ENCODE measurements around the gene BLOC1S4.
"Not testable (repeated sequence)": the region's sequence is repeated elsewhere in the genome, so short reads cannot be mapped to it uniquely, and the experiment has no call there.

Gene BLOC1S4

DNA sequence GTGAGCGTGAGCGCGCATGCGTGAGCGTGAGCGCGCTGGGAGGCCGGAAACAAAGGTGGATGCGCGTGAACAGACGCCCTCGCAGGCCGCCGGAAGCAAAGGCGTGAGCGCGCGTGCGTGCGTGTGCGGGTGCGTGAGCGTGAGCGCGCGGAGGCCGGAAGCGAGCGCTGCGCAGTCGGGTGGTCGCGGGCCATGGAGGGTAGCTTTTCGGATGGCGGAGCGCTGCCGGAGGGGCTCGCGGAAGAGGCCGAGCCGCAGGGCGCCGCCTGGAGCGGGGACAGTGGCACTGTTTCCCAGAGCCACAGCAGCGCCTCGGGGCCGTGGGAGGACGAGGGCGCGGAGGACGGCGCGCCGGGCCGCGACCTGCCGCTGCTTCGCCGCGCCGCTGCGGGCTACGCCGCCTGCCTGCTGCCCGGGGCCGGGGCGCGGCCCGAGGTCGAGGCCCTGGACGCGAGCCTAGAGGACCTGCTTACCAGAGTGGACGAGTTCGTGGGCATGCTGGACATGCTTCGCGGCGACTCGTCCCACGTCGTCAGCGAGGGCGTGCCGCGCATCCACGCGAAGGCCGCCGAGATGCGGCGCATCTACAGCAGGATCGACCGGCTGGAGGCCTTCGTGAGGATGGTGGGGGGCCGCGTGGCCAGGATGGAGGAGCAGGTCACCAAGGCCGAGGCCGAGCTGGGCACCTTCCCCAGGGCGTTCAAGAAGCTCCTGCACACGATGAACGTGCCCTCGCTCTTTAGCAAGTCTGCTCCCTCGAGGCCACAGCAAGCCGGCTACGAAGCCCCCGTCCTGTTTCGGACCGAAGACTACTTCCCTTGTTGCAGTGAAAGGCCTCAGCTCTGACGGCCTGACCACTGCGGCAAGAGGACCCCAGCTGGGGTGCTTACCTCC lies at the start of gene BLOC1S4:
TSS of gene BLOC1S4 (plus strand) at position 157 of the 894 bp plus-strand sequence. CDS start at position 193, 36 bp downstream.
- FAIRE-seq: peak; percentile 41

- FAIRE-seq: no peak
Observed at GRCh38 chr4:6668391-6668790, 47.6 kb upstream of the BLOC1S4 start.

DNA sequence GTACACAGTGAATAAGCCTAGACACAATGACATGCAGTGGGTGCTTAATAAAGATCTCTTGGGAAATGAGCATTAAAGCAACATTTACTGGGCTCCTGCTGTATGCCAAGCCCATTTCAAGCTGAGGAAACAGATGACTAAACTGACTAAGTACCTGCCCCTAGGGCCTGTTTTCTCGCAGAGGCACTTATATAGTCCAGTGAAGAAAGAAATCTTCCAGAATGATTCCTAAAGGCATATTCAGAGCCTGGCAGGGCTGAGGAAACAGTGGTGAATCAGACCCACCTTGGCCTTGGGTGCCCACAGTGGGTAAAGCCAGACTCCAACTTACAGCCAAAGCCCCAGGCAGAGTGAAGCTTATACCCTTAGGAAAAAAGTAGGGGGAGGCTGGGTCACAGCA lies 44.3 kb upstream of the BLOC1S4 start:
- FAIRE-seq: no peak

DNA sequence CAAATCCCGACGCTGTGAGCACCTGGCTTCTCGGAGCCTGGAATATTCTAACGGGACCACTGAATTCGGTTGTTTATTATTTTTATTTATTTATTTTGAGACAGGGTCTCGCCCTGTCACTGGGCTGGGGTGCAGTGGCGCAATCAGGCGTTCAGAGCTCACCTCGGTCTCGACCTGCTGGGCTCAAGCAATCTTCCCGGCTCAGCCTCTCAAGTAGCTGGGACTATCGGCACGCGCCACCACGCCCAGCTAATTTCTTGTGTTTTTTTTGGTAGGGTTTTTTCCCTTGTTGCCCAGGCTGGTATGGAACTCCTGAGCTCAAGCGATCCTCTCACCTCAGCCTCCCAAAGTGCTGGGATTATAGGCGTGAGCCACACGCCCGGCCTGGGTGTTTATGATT lies 43.8 kb upstream of the BLOC1S4 start:
- FAIRE-seq: no peak

GRCh38 chr4:6672541-6673190 lies 43.3 kb upstream of the BLOC1S4 start:
- not testable (repeated sequence) for FAIRE-seq

DNA sequence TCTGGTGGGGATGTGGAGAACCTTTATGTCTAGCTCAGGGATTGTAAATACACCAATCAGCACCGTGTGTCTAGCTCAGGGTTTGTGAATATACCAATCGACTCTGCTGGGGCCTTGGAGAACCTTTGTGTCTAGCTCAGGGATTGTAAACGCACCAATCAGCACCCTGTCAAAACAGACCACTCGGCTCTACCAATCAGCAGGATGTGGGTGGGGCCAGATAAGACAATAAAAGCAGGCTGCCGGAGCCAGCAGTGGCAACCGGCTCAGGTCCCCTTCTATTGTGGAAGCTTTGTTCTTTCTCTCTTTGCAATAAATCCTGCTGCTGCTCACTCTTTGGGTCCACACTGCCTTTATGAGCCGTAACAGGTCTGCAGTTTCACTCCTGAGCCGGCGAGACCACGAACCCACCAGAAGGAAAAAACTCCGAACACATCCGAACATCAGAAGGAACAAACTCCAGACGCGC lies 42.7 kb upstream of the BLOC1S4 start:
- not testable (repeated sequence) for FAIRE-seq

DNA sequence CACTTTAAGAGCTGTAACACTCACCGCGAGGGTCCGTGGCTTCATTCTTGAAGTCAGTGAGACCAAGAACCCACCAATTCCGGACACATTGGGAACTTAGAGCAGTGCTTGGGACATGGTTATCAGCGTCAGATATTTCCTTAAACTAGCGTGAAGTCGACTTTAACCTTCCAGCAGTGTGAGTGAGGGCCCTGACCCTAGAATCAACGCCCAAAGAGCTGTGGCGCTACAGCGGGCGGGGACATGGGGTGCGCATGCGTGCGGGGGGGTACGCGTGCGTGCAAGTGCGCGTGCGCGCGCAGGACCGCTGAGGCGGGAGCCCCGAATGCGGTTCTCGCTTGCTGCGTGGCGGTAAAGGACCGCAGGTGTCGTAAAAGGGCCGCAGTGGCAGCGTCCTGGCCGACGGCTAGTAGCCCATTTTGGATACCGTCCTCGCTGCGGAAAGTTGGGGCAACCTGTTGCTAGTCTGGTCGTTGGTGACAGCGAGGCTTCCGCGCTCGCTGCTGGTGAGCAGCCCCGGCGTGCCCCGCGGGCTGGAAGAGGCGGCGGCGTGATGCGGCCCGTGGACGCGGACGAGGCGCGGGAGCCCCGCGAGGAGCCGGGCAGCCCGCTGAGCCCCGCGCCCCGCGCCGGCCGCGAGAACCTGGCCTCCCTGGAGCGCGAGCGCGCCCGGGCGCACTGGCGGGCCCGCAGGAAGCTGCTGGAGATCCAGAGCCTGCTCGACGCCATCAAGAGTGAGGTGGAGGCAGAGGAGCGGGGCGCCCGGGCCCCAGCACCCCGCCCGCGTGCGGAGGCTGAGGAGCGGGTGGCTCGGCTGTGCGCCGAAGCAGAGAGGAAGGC lies 42.1 kb upstream of the BLOC1S4 start:
- FAIRE-seq: peak; percentile 29

GRCh38 chr4:6674500-6675149 lies 41.3 kb upstream of the BLOC1S4 start:
- no peak for FAIRE-seq

- FAIRE-seq: no peak
Observed at GRCh38 chr4:6676722-6677558, 39.0 kb upstream of the BLOC1S4 start.

DNA sequence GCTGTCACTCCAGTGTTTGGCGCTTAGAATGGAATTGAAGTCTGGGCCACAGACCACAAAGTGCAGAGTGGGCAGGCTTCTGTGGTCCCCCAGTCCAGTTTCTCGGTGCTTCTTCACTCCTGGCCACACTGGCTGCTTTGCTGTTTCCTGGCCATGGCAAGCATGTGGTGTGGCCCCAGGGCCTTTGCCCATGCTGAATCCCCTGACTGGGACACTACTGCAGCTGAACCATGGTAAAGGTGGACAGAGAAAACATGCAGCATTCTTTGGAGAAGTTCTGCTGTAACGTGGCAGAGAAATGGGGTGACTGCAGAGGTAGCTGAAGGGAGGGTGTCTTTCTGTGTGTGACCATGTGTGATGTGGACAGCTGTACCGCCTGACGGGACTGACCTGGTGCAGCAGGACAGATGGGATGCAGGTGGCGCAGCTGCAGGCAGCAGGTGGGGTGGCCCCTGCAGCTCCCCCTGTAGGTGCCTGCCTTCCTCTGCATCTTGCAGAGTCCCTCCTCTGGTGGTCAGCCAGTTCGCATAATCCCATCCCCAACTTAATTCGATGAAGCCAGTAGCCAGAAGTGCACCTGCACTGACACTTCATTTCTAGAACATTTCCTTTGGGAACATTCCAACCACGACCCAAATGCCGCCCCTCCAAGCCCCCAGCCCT lies 35.5 kb upstream of the BLOC1S4 start:
- FAIRE-seq: no peak

DNA sequence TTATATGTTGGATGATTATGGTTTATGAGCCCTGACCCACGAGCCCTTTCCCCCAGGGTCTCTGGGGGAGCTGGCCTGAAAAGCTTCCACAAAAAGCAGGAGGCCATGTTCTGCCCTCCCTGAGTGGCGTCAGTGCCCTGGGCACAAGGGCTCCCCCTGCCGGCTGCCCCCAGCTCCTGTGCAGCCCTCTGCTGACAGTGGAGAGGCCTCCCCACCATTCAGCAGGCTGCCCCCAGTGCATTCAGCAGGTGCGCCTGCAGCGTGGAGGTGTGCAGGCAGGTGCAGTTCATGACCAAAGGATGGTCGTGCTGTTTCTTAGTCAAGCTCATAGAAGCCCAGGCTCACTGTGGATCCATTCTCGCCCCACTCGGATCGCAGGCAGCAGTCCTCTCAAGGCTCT lies 34.8 kb upstream of the BLOC1S4 start:
- no peak for FAIRE-seq

DNA sequence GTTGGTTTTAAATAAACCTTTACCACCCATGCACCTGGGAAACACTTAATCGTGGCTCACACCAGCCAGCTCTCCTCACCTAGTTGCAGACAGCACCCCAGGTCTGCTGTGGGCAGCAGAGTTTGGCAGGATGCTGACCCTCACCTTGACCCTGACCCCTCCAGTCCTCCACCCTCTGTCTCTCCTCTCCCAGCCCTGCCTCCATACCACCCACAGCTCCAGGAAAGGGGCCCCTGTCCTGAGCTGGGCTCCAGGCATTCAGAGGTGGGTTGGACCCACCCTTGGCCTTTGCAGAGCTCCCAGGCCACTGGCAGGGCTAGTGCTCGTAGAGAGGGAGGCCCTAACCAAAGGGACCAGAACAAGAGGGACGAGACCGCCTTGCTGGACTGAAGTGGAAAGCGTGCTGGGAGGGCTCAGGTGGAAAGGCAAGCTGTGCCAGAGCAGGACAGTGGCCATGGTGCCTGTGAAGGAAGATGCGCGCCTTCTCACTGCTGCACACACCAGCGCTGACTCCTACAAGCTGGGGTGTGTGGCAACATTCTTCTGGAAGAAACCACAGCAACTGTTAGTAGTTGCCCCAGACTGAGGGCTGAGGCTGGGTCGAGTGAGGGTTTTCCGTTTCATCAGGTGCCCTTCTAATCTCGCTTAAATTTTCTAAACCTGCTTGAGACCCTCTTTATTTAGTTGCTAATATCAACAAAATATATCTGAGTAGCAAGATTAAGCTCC lies 32.9 kb upstream of the BLOC1S4 start:
- FAIRE-seq: no peak

DNA sequence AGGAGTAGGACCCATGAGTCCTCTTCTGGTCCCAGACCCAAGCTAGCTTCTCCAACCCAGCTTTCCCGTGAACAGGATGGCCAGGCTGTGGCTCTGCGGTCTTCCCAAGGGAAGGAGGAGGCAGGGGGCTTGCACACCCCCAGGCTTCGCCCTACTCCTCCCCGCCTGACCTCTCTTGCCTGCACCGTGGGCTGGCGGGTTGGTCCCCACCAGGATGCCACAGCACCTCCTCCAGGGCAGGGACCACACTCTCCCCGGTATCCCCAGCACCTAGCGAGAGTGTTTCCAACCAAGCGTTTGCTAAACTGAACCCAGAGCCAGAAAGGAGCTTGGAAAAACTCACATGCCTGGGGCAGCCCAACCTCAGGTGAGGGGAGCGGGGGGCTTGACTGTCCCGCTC lies 31.3 kb upstream of the BLOC1S4 start:
- FAIRE-seq: no peak

DNA sequence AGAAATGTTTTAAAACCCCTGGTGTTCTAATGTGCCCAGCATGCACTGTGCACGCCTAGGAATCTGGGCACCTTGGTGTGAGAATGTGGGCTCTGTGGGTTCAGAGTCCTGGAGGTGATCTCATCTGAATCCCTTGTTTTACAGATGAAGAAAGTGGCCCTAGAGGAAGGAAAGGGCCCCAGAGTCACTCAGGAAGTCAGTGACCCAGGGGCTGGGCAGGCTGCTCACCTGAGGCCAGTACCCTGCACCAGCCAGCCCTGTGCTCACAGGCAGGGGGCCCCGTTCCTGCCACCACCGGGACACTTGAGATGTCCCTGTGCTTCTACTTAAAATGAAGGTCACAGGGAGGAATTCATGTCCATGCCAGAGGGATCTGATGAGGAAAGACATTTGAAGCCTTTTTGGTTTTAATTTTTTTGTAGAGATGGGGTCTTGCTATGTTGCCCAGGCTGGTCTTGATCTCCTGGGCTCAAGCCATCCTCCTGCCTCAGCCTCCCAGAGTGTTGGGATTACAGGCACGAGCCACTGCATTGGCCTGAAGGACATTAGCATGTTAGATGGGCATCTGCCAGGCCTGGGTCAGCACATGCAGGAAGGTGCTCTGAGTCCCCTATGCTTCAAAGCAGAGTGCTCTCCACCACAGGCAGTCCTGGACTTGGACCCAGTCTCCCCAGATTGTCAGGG lies 29.7 kb upstream of the BLOC1S4 start:
- no peak for FAIRE-seq

DNA sequence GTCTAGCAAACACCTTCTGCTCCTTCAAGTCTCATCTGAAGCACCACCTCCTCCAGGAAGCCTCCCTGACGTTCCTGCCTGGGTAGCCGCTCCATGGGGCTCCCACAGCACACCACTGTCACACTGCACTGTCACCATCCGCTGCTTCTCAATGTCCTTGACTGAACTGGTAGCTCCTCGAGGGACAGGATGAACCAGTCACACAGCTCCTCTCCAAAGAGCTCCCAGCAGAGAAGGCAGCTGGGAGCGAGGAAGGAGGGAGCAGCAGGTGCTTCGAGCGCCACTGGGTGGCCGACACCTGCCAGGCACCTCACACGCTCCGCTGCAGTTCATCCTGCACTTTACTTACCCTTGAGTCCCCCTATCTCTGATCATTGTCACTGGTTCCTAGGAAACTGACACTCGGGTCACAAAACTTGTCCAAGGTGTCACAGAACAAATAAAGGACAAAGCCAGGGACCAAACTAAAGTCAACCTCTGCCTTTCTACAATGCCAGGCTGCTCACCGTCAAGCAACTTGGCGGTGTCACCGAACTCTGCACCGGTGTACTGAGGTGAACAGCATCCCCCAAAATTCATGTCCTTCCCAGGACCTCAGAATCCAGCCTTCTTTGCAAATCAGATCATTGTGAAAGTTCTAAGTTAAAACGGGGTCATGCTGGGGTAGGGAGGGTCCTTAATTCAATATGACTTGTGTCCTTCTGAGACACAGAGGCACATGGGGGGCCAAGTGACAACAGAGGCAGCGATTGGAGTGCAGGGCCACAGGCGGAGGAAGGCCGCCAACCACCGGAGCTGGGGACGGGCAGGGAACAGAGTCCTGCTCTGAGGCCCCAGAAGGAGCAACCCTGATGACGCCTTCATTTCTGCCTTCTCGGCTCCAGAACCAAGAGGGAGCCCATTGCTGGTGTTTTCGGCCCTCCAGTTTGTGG lies 27.8 kb upstream of the BLOC1S4 start:
- FAIRE-seq: no peak

- no peak for FAIRE-seq
Observed at GRCh38 chr4:6688879-6689505, 27.0 kb upstream of the BLOC1S4 start.

GRCh38 chr4:6689506-6689960 lies 26.4 kb upstream of the BLOC1S4 start:
- no peak for FAIRE-seq

DNA sequence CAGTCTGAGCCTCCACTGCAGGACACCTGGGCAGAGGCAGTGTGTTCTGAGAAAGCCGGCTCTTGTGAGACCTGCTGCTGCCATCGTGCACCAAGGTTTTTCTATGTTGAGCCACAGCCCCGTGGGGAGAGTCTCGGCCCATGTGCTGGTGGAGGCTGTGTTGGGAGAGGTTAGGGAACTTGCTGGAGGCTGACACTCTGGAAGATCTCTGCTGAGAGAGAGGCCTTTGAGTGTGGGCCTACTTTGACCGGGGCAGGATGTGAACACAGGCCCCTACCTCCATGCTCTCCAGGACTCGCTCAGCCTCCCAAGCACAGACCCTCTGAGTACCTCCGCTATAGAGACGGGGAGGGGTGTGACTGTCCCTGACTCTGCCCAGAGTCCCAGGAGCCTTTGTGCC lies 23.6 kb upstream of the BLOC1S4 start:
- FAIRE-seq: no peak

Data from A204.1 (cell line).